Lung (tissue), 12 donors: ENCODE results near the gene PGM1. TPM values are rescaled to one million over a fixed set of nuclear protein-coding genes. Genes with fewer than 3 reads are reported as not detected.

ENCODE experiments used
- ATAC-seq: fragments of 200-7000 bp; cut with Tn5 transposase; one replicate; pipeline ENCODE4 v1.9.1; 2020; ENCODE audit warnings: moderate number of reproducible peaks; ENCODE audit not compliant: insufficient read depth, low FRiP score
- DNase-seq, 3 donors: peaks; one replicate each; pipeline ENCODE4 v3.0.0-alpha.2; 2013 to 2017
- H3K27ac ChIP-seq, 2 donors: one replicate each; pipeline ENCODE4 v1.5.1; 2013; ENCODE audit warnings: mild to moderate bottlenecking in 2 of 2, moderate library complexity in 2 of 2, control low read depth in 1 of 2, inconsistent platforms in 1 of 2, low read depth in 1 of 2, low read length in 1 of 2
- H3K27me3 ChIP-seq, 3 donors: one replicate each; pipeline ENCODE4 v1.5.1; 2013; ENCODE audit warnings: low read length in 2 of 3; ENCODE audit not compliant: control insufficient read depth in 3 of 3, insufficient read depth in 3 of 3
- H3K36me3 ChIP-seq, 4 donors: one replicate each; pipeline ENCODE4 v1.5.1; 2013; ENCODE audit warnings: low read length in 4 of 4, mild to moderate bottlenecking in 1 of 4, moderate library complexity in 1 of 4; ENCODE audit not compliant: control insufficient read depth in 4 of 4, insufficient read depth in 4 of 4
- H3K4me1 ChIP-seq, 5 donors: one replicate each; pipeline ENCODE4 v1.5.1; 2013; ENCODE audit warnings: low read length in 5 of 5, mild to moderate bottlenecking in 2 of 5, moderate library complexity in 1 of 5; ENCODE audit not compliant: control insufficient read depth in 5 of 5, insufficient read depth in 5 of 5
- H3K4me3 ChIP-seq: one replicate; pipeline ENCODE4 v1.5.1; 2013; ENCODE audit warnings: mild to moderate bottlenecking, control low read depth, moderate library complexity
- H3K9ac ChIP-seq, 2 donors: one replicate each; pipeline ENCODE4 v1.5.1; 2013; ENCODE audit warnings: low read length in 2 of 2, control low read depth in 1 of 2; ENCODE audit not compliant: insufficient read depth in 1 of 2
- H3K9me3 ChIP-seq, 4 donors: one replicate each; pipeline ENCODE4 v1.5.1; 2013; ENCODE audit warnings: low read length in 3 of 4, mild to moderate bottlenecking in 1 of 4, moderate library complexity in 1 of 4; ENCODE audit not compliant: control insufficient read depth in 4 of 4, insufficient read depth in 3 of 4
- WGBS, 2 donors: extraction: QIAGEN DNeasy Blood & Tissue Kit; methylation state at CpG; one replicate each; pipeline ENCODE4 v1.1.7; 2013; 5-methylcytosine and 5-hydroxymethylcytosine counted together
- polyA plus RNA-seq, 2 donors: library from polyadenylated mRNA; stranded (reverse); fragments of 200-250 nt; gene quantifications; one replicate each; pipeline ENCODE4 v1.2.1, GENCODE V29; 2013
- total RNA-seq, 2 donors: library from RNA; depleted of rRNA in 1 of 2; stranded (reverse); fragments of >200 nt in 1 of 2; gene quantifications; one replicate each; pipeline ENCODE4 v1.2.1, GENCODE V29; 2014 to 2021
- TF ChIP-seq, protein P1 (sequence below): IDR thresholded peaks from 2 replicates; pipeline ENCODE4 v1.5.1; 2012; ENCODE audit warnings: mild to moderate bottlenecking; ENCODE audit errors: control extremely low read depth, extremely low read depth
- donor health status: control.
- donor health status: control.
- donor health status: Bipolar disorder and iron deficiency.
- donor health status: healthy.
- donor health status: DM: yes; HTN: yes; CAD: no.

PGM1 gene
- total and polyA plus RNA-seq, 4 donors = 9.1 to 53.8 (median 34.8) TPM

DNA sequence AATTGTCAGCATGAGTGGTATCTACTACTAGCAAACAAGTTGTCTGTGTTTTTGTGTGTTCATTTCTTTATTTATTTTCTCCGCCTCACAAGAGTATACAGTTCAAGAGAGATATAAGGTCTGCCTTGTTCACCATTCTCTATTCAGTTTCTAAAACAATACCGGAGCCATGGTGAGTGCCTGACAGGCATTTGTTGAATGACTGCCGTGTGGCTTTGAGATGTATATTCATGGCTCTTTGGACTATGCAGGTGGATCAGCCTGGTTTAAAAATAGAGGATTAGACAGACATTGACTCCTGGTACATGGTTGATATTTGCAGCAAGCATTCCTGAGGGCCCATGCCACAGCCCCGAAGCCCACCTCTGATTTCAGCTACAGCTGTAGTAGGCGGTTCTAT is 89.7 kb downstream of the PGM1 start:
- Histone ChIP-seq H3K27ac (no peak overlapping the region), H3K36me3 (no peaks in the 10 kb centered on the region), H3K4me3 (no peak overlapping the region), H3K9me3 (peaks cover 0 to 3% (median 0%) of the 10 kb centered on the region in 4 donors), H3K27me3 (no peaks in the 10 kb centered on the region), H3K4me1 (no peaks in the 10 kb centered on the region), H3K9ac (no peak overlapping the region)
- DNase-seq = no peak
- no peak for ATAC-seq
- TF ChIP-seq, protein P1, sequence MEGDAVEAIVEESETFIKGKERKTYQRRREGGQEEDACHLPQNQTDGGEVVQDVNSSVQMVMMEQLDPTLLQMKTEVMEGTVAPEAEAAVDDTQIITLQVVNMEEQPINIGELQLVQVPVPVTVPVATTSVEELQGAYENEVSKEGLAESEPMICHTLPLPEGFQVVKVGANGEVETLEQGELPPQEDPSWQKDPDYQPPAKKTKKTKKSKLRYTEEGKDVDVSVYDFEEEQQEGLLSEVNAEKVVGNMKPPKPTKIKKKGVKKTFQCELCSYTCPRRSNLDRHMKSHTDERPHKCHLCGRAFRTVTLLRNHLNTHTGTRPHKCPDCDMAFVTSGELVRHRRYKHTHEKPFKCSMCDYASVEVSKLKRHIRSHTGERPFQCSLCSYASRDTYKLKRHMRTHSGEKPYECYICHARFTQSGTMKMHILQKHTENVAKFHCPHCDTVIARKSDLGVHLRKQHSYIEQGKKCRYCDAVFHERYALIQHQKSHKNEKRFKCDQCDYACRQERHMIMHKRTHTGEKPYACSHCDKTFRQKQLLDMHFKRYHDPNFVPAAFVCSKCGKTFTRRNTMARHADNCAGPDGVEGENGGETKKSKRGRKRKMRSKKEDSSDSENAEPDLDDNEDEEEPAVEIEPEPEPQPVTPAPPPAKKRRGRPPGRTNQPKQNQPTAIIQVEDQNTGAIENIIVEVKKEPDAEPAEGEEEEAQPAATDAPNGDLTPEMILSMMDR = no peak
- WGBS, 2 donors = 76 to 91% methylated on average over 5 of the region's 5 CpGs

DNA sequence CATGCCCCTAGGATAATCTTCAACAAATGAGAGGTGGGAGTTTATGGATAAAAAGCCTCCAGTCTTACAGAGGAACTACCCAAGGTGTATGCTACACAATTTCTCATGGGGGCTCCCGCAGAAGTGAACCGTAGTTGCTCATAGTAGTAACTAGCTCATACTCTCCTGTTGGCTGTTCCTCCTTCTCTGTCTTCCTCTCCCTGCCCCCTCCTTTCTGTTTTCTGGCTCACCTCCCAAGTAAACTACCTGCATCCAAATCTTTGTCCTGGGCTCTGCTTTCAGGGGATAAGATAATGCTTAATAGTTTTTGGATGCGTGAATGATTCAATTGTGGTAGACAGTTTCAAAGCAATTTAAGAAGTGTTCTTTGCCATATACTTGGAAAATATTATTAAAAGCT is 90.5 kb downstream of the PGM1 start:
- ATAC-seq (no peak), DNase-seq (no peak)
- Histone ChIP-seq H3K4me3 (no peak overlapping the region), H3K4me1 (peaks cover 0 to 6% (median 0%) of the 10 kb centered on the region in 5 donors), H3K27me3 (no peaks in the 10 kb centered on the region), H3K27ac (no peak overlapping the region), H3K9me3 (peaks cover 0 to 3% (median 0%) of the 10 kb centered on the region in 4 donors), H3K36me3 (no peaks in the 10 kb centered on the region), H3K9ac (no peak overlapping the region)
- TF ChIP-seq, protein P1 = no peak
- WGBS, 2 donors = 81 to 95% methylated on average over 3 of the region's 3 CpGs

DNA sequence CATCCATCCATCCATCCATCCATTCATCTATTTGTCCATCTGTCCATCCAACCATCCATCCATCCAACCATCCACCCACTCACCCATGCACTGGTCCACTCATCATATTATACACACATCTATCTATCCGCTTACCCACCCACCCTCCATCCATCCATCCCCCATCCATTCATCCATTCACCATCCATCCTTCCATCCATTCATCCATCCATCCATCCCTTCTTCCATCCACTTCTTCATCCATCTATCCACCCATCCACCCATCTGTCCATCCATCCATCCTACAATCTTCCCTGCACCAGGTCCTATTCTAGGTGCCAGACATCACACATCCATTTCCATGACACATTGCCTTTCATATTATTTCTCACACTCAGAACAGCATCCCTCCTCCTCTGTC is 93.5 kb downstream of the PGM1 start:
- Histone ChIP-seq H3K4me1 (peaks cover 0 to 14% (median 0%) of the 10 kb centered on the region in 5 donors), H3K36me3 (no peaks in the 10 kb centered on the region), H3K9ac (no peak overlapping the region), H3K27me3 (no peaks in the 10 kb centered on the region), H3K4me3 (no peak overlapping the region), H3K27ac (no peak overlapping the region), H3K9me3 (no peaks in the 10 kb centered on the region)
- DNase-seq (no peak), ATAC-seq (no peak)
- TF ChIP-seq, protein P1 = no peak
- 89 to 96% methylated on average over 1 of the region's 1 CpG for WGBS, 2 donors

DNA sequence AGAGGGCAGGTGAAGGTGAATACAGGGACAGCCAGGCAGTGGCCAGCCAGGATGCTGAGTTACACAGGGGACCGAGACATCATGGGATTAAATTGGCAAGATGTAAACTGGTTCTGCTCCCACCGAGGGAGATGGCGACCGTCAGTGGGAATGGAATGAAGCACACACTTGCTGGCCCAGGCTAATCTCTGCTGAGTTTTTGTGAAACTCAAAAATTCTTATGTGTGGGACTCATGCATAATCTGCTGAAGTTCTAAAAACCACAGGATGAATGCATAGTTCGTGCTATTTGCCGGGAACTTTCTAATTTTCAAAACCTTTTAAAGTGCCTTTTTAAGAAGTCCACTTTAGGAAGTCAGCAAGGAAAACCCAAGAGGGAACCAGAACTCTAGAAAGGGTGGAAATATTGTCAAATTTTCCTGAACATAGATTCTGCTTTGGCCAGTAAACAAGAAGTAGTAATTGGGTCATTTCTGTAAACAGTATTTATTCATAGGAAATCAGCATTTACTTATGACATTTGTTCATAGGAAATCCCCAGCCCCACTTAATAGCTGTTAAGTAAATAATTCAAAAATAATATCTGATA is 95.2 kb downstream of the PGM1 start:
- DNase-seq (no peak), ATAC-seq (no peak)
- H3K27ac ChIP-seq = no peak overlapping the region
- 69 to 89% methylated on average over 6 of the region's 6 CpGs for WGBS, 2 donors
- no peaks in the 10 kb centered on the region for H3K9me3 ChIP-seq
- no peak overlapping the region for H3K9ac ChIP-seq
- TF ChIP-seq, protein P1 = no peak
- no peaks in the 10 kb centered on the region for H3K27me3 ChIP-seq
- H3K4me1 ChIP-seq = peaks cover 0 to 22% (median 1%) of the 10 kb centered on the region in 5 donors
- H3K4me3 ChIP-seq = no peak overlapping the region
- H3K36me3 ChIP-seq = no peaks in the 10 kb centered on the region
